Tongue (tissue), 2 donors: ENCODE measurements around the gene MYO5C. TPM values are rescaled to one million over a fixed set of nuclear protein-coding genes. Genes with fewer than 3 reads are reported as not detected.
"Not testable (repeated sequence)": the region's sequence is repeated elsewhere in the genome, so short reads cannot be mapped to it uniquely, and the experiment has no call there.

Source experiments
- DNase-seq: peaks from one replicate; pipeline ENCODE4 v3.0.0-alpha.2; 2015
- total RNA-seq: library from RNA; depleted of rRNA; stranded (reverse); fragments of >200 nt; gene quantifications from one replicate; pipeline ENCODE4 v1.2.3, GENCODE V29; 2014

MYO5C gene
- total RNA-seq, 1 donor from 2014 or later, result 11.0 TPM

DNA sequence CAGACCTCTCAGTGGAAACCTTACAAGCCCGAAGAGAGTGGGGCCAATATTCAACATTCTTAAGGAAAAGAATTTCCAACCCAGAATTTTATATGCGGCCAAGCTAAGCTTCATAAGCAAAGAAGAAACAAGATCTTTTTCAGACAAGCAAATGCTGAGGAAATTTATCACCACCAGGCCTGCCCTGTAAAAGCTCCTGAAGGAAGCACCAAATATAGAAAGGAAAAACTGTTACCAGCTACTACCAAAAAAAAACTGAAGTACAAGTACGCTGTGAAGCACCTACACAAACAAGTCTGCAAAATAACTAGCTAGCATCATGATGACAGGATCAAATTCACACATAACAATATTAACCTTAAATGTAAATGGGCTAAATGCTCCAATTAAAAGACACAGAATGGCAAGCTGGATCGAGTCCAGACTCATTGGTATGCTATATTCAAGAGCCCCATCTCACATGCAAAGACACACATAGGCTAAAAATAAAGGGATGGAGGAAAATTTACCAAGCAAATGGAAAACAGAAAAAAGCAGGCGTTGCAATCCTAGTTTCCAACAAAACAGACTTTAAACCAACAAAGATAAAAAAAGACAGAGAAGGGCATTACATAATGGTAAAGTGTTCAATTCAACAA lies 130.0 kb downstream of the MYO5C start:
- not testable (repeated sequence) for DNase-seq

DNA sequence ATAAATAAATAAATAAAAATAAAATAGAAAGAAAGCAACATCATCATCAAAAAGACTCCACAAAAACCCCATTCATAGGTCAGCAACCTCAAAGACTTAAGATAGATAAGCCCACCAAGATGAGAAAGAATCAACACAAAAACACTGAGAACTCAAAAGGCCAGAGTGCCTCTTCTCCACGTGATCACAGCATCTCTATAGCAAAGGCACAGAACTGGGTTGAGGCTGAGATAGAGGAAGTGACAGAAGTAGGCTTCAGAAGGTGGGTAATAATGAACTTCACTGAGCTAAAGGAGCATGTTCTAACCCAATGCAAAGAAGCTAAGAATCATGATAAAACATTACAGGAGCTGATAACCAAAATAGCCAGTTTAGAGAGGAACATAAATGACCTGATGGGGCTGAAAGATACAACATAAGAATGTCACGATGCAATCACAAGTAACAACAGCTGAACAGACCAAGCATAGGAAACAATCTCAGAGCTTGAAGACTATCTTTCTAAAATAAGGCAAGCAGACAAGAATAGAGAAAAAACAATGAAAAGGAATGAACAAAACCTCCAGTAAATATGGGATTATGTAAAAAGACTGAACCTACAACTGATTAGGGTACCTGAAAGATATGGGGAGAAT lies 130.9 kb downstream of the MYO5C start:
- no peak for DNase-seq

- DNase-seq, result no peak
These were observed 132.0 kb downstream of the MYO5C start for GRCh38 chr15:52163321-52164190.

DNA sequence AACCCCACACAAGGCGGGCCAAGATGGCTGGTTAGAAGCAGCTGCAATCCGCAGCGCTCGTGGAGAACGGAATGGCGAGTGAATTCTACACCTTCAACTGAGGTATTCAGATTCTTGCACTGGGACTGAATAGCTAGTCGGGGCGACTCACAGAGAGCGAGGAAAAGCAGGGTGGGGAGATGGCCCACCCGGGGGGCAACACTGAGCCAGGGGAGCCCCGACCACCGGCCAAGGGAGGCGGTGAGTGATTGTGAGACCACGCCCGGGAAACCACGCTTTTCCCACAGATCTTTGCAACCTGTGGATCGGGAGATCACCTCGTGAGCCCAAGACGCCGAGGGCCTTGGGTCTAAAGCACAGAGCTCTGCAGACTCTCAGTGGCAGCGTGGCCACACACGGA lies 132.7 kb downstream of the MYO5C start:
- DNase-seq, result no peak

DNA sequence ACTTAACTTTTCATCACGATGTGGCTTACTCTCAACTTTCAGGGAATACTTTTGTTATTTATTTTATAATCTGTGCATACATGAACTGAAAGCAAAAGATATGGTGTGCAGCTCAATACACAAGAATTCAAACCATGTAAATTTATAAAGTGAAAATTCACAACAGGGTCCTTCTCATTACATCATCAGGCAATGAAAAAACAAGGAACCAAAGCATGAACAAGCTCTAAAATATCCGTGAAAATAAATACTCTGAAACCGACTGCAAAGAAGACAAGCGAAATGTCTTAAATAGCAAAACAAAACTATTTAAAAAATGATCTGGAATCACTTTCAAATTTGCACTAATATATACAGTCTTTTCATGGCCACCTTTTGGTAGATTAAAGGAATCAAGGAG lies 133.3 kb downstream of the MYO5C start:
- no peak for DNase-seq

DNA sequence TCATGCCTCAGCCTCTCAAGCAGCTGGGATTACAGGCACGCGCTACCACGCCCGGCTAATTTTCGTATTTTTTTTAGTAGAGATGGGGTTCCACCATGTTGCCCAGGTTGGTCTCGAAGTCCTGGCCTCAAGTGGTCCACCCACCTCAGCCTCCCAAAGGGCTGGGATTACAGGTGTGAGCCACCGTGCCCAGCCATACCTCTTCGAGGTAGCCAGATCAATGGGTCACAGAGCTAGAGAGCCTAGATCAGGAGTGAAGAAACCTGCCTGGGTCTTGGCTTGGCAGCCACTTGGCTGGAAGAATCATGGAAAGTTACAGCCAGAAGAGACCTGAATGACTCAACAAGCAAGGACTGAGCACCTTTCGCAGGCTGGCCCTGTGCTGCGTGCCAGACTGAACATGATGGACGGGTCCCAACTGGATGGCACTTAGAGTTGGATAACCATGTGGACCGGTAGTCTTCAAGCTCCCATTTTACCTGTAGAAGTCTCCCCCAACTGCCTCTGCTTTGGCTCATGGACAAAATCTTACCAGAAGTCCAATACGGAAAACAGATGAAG lies 134.1 kb downstream of the MYO5C start:
- no peak for DNase-seq

DNA sequence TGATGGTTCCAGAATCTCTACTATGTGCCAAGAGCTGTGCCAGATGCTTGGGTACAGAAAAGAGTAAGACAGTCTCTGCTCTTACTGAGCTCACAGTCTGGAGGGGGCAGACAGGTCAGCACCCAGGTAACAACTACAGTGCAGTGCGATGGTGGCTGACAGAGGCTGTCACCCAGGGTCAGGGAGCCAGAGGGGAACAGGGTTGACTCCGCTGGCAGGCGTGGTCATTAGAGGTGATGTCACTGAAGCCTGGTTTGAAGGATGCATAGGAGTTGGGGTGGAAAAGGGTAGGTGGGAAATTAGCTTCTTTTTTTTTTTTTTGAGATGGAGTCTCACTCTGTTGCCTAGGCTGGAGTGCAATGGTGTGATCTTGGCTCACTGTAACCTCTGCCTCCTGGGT lies 136.0 kb downstream of the MYO5C start:
- no peak for DNase-seq

DNA sequence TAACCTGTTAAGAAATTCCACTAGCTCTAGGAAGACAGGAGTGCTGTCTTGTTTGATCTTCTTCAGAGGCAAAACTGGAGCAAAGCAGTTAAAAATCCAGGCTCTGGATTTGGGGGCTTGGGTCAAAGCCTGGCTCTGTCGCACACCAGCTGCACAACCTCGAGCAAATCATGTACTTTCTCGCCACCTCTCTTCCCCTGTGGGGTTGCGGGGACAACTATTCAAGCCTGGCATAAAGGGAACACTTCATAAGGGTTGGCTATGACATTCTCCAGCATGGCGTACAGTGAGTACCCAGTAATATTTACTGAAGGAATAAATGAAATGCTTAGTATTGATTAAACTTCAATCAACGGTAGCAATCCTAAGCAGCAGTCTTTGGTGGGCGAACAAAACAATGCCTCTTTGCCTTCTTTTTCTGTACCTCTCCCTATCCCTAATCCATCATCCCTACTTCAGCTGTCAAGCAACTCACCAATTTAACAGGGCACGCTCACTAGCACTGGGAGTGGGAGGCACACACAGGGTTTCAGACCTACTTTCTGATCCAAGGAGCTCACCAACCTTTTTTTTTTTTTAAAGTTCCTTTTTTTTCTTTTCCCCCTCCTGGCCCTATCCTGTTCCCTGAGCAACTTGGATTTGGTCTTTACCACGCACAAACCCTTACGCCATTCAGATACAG lies 137.4 kb downstream of the MYO5C start:
- DNase-seq, result no peak

GRCh38 chr15:52155878-52156277 lies 139.7 kb downstream of the MYO5C start:
- no peak for DNase-seq

- no peak for DNase-seq
These were observed 140.4 kb downstream of the MYO5C start for GRCh38 chr15:52154896-52155865.

GRCh38 chr15:52153900-52154895 lies 141.4 kb downstream of the MYO5C start:
- no peak for DNase-seq

- no peak for DNase-seq
These were observed 144.3 kb downstream of the MYO5C start for GRCh38 chr15:52151353-52151752.

DNA sequence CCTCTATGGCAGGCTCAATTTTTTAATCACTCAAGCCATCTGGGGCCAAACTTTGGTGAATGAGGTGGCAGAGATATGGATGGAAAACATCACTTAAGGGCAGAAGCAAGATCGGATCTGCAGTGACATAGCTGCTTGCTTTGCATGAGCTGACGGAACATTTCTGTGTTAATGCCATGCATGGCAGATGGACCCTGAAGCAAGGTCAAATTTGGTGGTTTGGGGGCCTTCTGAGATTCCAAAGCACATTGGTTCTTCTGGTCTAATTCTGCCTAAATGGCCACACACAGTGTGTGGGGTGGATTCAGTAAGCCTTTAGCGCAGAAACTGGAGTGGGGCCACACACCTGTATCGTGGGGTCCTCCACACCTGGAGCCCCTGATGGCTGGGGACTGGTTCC lies 144.7 kb downstream of the MYO5C start:
- no peak for DNase-seq

DNA sequence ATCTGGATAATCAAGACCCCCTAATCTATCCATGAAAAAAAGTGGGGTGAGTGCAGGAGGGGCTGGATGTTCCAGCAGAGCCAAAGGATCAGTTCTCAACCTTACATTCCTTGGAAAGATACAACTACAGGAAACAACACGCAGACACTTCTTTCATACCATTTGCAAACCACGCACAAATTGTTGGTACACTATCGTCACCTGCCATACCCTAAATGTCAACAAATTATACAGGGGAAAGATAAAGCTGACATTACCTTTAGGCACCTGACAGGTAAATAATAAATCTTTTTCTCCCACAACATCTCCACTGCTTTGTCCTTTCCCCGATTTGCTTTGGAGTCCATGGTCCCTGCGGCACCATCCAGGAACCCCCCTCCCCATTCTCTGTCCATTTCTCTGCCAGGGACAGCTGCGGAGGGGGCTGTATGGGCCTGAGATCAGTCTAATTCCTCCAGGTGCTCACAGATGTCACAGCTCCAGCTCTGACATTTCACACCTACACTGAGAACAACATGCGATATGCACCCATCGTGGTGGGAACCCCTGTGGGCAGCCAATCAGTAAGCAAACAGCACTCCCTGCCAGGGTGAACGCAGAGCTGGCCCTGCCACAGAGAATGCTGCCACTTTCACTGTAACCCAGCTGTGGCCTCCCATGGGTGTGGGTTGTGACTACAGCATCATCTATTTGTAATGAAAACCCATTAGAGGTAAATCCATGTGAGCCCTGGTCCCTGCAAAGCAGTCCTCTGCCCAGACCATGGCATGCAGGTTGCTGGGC lies 145.4 kb downstream of the MYO5C start:
- no peak for DNase-seq

DNA sequence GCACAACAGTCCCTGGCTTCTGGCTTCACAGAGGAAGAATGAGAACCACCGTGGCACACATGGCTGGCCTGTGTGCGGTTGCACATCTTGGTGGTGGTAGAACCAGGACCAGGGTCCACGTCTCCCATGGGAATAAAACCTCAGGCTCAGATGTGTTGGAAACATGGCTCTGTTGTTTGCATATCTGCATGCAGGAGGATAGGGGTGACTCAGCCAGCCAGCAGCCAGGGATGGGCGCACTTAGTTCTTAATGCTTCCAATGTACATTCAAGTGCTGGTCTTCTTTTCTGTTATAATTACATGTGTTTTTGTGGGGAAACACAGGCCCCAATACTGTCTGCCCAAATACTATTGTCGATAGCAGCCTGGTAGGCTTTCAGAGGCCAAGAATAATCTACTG lies 147.2 kb downstream of the MYO5C start:
- DNase-seq, result no peak

- DNase-seq, result no peak
These were observed 148.8 kb downstream of the MYO5C start for GRCh38 chr15:52146776-52147175.

DNA sequence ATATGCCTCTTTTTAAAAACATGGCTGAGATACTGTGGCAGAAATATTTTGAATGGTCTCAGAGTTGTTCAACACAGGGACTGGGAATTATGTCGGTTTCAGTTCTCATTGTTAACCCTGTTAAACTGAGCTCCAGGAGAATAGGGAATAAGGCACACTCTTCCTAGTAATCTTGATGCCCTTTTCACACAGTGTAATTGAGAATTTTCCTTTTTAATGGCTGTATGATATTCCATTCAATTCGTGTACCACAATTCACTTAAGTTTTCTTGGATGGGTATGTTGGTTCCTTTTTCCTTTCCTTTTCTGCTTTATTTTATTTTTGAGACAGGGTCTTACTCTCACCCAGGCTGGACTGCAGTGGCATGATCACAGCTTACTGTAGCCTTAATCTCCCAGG lies 149.3 kb downstream of the MYO5C start:
- no peak for DNase-seq

DNA sequence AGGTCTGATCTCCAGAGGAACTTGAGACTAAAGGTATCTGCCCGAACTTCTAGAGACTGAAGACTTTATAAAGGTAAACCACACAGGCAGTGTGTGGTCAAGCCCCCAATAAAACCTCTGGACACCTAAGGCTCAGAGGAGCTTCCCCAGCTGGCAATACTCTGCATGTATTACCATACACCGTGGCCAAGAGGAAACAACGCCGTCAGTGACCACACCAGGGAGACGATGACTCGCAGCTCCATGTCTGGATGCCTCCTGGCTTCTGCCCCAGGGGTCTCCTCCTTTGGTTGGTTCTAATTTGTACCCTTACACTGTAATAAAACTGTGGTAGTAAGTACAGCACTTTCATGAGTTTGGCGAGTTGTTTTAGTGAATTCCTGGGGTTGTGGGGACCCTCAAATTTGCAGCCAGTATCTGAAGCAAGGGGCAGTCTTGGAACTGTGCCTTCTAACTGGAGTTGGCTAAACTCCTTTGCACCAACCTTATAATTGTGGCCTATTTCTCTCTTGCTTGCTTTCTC lies 150.9 kb downstream of the MYO5C start:
- DNase-seq, result no peak

GRCh38 chr15:52143873-52144272 lies 151.7 kb downstream of the MYO5C start:
- no peak for DNase-seq
